ENCODE results near the gene IRX3.

DNA sequence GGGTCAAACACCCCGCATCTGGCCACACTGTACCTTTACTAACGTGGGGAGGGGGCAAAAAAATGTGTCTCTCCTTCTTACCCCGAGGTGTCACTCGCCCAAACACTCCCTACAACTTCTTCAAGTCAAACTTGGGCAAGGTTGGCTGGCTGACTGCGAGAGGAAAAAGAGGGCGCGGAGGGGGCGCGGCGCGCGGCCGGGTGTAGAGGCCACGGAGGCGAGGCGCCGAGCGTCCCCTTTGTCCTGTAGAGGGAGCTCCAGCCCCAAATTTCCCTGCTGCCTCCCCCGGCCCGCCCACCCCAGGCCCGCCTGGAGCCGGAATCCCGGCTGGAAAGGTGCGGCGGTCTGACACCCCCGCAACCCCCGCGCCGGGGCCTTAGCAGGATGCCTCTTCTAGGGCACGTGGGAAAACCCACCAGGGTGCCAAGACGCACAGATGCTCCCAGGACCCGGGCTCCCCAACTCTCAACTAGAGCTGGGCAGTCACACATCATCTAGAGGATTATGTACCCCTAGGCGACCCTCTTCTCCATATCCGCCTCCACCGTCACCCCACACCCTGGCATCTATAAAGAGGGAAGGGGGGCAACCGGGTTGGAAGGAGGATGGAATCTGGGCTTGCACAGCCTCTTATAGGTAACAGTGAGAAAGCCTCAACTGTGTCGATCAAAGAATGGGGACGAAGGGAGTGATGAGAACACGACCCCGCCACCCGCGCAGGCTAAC lies 4.2 kb downstream of the IRX3 start:
- TF ChIP-seq POLR2A (IDR thresholded peaks at IDR 0.05) (no peak), POLR2AphosphoS5 (IDR thresholded peaks at IDR 0.05) (no peak), CTCF (IDR thresholded peaks at IDR 0.05 in 8 of 11, conservative IDR thresholded peaks at IDR 0.05 in 3 of 11) (peak in 6 of 11 experiments; percentile 15 to 58 (median 44))

Measured in spleen (tissue), 7 donors.